ENCODE measurements around the gene FNTB. TPM values are rescaled to one million over a fixed set of nuclear protein-coding genes. Genes with fewer than 3 reads are reported as not detected.
"Not testable (repeated sequence)": the region's sequence is repeated elsewhere in the genome, so short reads cannot be mapped to it uniquely, and the experiment has no call there.

The FNTB gene
- total RNA-seq, 1 experiment from 2014 or later = 20.7 TPM

GRCh38 chr14:65087835-65088234 is 101.1 kb downstream of the FNTB start:
- Mint-ChIP-seq H3K36me3 (ENCODE audit: insufficient read depth in 1 of 3, low read depth in 3 of 3) (peaks cover 71 to 89% (median 75%) of the 10 kb centered on the region in 3 experiments), H3K9me3 (peaks cover 36 to 43% of the 10 kb centered on the region in 2 experiments), H3K4me1 (peaks cover 5 to 25% of the 10 kb centered on the region in 2 experiments)
- not testable (repeated sequence) for H3K23me2 ChIP-seq (ENCODE audit: insufficient read length, low read depth, low read length, poor library complexity, severe bottlenecking); DNase-seq; H2AFZ ChIP-seq (ENCODE audit: low read length); H4K20me1 ChIP-seq (ENCODE audit: control insufficient read depth, insufficient read depth, insufficient read length); H2BK20ac ChIP-seq (ENCODE audit: low read depth, low read length, poor library complexity, severe bottlenecking); H2BK120ac ChIP-seq (ENCODE audit: low read depth, low read length, poor library complexity, severe bottlenecking); H3K23ac ChIP-seq (ENCODE audit: insufficient read length, low read depth, low read length); H4K5ac ChIP-seq (ENCODE audit: insufficient read length, low read depth, low read length); H2AK5ac ChIP-seq (ENCODE audit: insufficient read length, low read length); H3K9ac ChIP-seq (ENCODE audit: extremely low read depth, insufficient read length, low read length); H3K27me3 ChIP-seq (ENCODE audit: insufficient read depth, low read length); H2BK12ac ChIP-seq (ENCODE audit: insufficient read length, low read depth, low read length); H3K27ac Mint-ChIP-seq; H4K8ac ChIP-seq (replicated peaks; ENCODE audit: insufficient read length, low read depth, low read length); H3T11ph ChIP-seq (ENCODE audit: low read length); H3K4me3 Mint-ChIP-seq; H2BK15ac ChIP-seq (ENCODE audit: low read depth, low read length); H2BK5ac ChIP-seq (ENCODE audit: insufficient read length, low read length); H3K27me3 Mint-ChIP-seq (ENCODE audit: low read depth); H3K4me2 ChIP-seq (ENCODE audit: insufficient read depth, insufficient read length, low read length); H3K4ac ChIP-seq (ENCODE audit: low read depth, low read length); H3K18ac ChIP-seq (ENCODE audit: insufficient read length, low read depth, low read length); H3K79me2 ChIP-seq (ENCODE audit: insufficient read depth, low read length); H3K56ac ChIP-seq (ENCODE audit: insufficient read length, low read depth, low read length); H3K4me1 ChIP-seq (ENCODE audit: insufficient read depth, low read length); H4K91ac ChIP-seq (ENCODE audit: insufficient read length, low read depth, low read length); H3K79me1 ChIP-seq (ENCODE audit: insufficient read depth, low read depth, low read length, poor library complexity, severe bottlenecking); H3K14ac ChIP-seq (ENCODE audit: insufficient read depth, low read length); H3K27ac ChIP-seq (ENCODE audit: insufficient read length, low read depth, low read length)
- H3K9me3 ChIP-seq (ENCODE audit: control insufficient read depth, low read depth, low read length) = peaks cover 30% of the 10 kb centered on the region
- no CpG with 5 or more reads among the region's 8 CpGs for WGBS (ENCODE audit: extremely low coverage, insufficient read length, low lambda C conversion rate)

All from H9 (cell line).